ENCODE results near the gene KRTAP10-8. TPM values are rescaled to one million over a fixed set of nuclear protein-coding genes. Genes with fewer than 3 reads are reported as not detected.
"Not testable (repeated sequence)": the region's sequence is repeated elsewhere in the genome, so short reads cannot be mapped to it uniquely, and the experiment has no call there.

The KRTAP10-8 gene, protein sequence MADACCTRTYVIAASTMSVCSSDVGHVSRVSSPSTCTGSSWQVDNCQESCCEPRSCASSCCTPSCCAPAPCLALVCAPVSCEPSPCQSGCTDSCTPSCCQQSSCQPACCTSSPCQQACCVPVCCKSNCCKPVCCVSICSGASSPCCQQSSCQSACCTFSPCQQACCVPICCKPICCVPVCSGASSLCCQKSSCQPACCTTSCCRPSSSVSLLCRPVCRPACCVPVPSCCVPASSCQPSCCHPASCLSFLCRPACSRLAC
- not detected for total RNA-seq

DNA sequence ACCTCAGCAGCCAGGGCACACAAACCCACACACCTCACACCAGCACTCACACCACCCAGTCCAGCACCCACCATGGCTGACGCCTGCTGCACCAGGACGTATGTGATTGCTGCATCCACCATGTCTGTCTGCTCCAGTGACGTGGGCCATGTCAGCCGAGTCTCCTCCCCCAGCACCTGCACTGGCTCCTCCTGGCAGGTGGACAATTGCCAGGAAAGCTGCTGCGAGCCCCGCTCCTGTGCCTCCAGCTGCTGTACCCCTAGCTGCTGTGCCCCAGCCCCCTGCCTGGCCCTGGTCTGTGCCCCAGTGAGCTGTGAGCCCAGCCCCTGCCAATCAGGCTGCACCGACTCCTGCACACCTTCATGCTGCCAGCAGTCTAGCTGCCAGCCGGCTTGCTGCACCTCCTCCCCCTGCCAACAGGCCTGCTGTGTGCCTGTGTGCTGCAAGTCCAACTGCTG, at the start of gene KRTAP10-8:
KRTAP10-8 (plus strand) TSS at position 51 of the 458 bp plus-strand sequence; CDS start at position 73, 22 bp downstream.
- H3K4me1 ChIP-seq (ENCODE audit: insufficient read depth, low read length): peaks cover 3% of the 10 kb centered on the region
- no peak within 1 kb of the TSS for H3K4me3 ChIP-seq (ENCODE audit: low read length)
- no peaks in the 10 kb centered on the region for H3K9me3 ChIP-seq (ENCODE audit: low read depth, low read length)
- H3K27me3 ChIP-seq (ENCODE audit: insufficient read depth, low read length): no peaks in the 10 kb centered on the region

DNA sequence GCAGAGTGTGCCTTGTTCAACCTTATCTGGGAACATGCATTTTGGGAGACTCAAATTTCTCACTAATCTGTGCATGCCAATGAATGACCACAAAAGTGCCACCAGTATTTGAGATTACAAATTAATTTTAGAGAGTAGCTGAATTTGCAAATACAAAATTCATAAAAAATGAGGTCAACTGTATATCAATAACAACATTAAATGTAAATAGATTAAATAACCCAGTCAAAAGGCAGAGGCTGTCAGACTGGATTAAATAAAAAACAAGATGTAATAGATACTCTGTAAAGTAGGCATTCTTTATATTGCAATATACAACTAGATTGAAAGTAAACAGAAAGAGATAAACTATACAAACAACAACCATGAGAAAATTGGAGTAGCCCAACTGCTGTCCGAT, 47.8 kb upstream of the KRTAP10-8 start:
- peaks cover 4% of the 10 kb centered on the region for H3K4me1 ChIP-seq (ENCODE audit: insufficient read depth, low read length)
- H3K4me3 ChIP-seq (ENCODE audit: low read length): no peak overlapping the region
- no peaks in the 10 kb centered on the region for H3K27me3 ChIP-seq (ENCODE audit: insufficient read depth, low read length)
- peaks cover 5% of the 10 kb centered on the region for H3K9me3 ChIP-seq (ENCODE audit: low read depth, low read length)

DNA sequence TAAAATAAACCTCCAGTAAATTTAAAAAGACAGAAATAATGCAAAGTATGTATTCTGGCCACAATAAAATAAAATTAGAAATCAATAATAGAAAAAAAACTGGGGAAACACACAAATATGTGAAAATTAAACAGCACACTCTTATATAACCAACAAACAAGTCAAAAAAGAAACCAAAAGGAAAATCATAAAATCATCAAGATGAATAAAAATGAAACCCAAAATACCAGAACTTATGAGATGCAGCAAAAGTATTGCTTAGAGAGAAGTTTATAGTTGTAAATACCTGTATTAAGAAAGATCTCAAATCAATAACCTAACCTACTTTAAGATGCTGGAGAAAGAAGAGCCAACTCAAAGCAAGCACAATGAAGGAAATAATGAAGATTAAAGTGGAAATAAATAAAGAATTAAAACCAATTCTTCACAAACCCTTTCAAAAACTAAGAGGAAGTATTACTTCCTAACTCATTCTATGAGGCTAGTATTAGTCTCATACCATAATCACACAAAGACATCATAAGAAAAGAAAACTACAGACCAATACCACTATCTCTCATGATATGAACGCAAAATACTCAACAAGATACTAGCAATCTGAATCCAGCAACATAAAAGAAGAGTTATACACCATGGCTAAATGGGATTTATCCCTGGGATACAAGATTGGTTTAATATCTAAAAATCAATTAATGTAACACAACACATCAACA, 46.8 kb upstream of the KRTAP10-8 start:
- Histone ChIP-seq H3K9me3 (ENCODE audit: low read depth, low read length) (peaks cover 5% of the 10 kb centered on the region), H3K4me1 (ENCODE audit: insufficient read depth, low read length) (peaks cover 4% of the 10 kb centered on the region), H3K27me3 (ENCODE audit: insufficient read depth, low read length) (no peaks in the 10 kb centered on the region), H3K4me3 (ENCODE audit: low read length) (no peak overlapping the region)

DNA sequence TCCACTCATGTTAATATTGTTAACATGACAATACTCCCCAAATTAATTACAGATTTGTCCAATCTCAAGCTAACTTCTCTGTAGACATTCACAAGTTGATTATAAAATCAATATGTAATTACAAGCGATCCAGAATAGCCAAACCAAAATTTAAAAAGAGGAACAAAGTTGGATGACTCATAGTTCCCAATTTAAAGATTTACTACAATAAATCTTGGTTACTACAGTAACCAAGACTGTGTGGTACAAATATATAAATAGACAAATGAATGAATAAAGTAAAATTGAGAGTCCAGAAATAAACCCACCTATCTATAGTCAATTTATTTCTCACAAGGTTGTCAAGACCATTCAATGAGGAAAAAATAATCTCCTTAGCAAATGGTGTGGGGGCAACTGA, 45.5 kb upstream of the KRTAP10-8 start:
- no peak overlapping the region for H3K4me3 ChIP-seq (ENCODE audit: low read length)
- no peaks in the 10 kb centered on the region for H3K27me3 ChIP-seq (ENCODE audit: insufficient read depth, low read length)
- peaks cover 5% of the 10 kb centered on the region for H3K9me3 ChIP-seq (ENCODE audit: low read depth, low read length)
- peaks cover 4% of the 10 kb centered on the region for H3K4me1 ChIP-seq (ENCODE audit: insufficient read depth, low read length)

DNA sequence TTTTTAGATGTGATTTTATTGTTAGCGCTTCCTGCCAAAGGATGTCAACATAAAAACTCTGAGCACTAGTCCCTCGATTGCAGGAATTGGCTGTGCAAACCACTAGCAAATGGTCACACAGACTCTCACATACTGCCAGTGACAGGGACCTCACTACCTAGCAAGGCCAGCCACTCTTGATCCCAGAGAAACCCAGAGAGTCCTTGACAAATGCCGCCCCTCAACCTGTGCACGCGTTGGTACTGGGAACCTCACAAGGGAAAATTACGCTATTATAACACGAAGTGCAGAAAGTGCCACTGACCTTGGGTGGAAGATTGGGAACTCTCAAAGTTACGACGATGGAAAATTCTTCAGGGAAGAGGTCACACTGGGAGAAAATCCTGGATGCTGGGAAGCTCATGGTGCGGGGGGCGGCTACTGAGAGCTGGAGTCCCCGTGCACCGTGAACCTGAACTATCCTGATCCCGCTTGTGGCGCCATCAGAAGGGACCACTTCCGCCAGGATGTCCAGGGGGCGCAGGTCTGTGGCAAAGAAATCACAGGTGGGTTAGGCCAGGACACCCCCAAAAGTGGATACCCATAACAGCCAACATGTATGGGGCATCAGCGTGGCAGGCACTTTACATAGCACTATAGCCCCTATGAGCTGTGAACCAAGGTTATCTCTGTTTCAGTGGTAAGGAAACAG, 44.3 kb upstream of the KRTAP10-8 start:
- peaks cover 4% of the 10 kb centered on the region for H3K4me1 ChIP-seq (ENCODE audit: insufficient read depth, low read length)
- H3K27me3 ChIP-seq (ENCODE audit: insufficient read depth, low read length): no peaks in the 10 kb centered on the region
- H3K9me3 ChIP-seq (ENCODE audit: low read depth, low read length): peaks cover 2% of the 10 kb centered on the region
- H3K4me3 ChIP-seq (ENCODE audit: low read length): no peak overlapping the region

DNA sequence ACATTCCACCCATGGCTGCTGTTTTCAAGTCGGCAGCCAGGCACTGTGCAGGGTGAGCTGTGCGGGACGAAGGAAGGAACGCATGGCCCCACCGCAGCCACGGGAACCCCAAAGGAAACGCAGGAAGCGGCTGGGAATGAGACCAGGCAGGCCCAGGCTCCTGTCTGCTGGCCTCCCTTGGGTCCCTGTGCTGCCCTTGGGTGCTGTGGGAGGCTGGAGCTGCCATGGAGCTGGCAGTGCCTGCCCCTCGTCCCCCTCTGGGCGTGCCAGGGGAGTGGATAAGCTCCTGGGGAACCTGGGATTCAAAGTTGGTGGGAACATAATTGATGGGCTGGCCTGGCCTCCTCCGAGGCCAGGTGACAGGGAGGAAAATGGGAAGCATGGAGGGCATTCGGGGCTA, 43.6 kb upstream of the KRTAP10-8 start:
- peaks cover 4% of the 10 kb centered on the region for H3K4me1 ChIP-seq (ENCODE audit: insufficient read depth, low read length)
- no peak overlapping the region for H3K4me3 ChIP-seq (ENCODE audit: low read length)
- no peaks in the 10 kb centered on the region for H3K27me3 ChIP-seq (ENCODE audit: insufficient read depth, low read length)
- no peaks in the 10 kb centered on the region for H3K9me3 ChIP-seq (ENCODE audit: low read depth, low read length)

DNA sequence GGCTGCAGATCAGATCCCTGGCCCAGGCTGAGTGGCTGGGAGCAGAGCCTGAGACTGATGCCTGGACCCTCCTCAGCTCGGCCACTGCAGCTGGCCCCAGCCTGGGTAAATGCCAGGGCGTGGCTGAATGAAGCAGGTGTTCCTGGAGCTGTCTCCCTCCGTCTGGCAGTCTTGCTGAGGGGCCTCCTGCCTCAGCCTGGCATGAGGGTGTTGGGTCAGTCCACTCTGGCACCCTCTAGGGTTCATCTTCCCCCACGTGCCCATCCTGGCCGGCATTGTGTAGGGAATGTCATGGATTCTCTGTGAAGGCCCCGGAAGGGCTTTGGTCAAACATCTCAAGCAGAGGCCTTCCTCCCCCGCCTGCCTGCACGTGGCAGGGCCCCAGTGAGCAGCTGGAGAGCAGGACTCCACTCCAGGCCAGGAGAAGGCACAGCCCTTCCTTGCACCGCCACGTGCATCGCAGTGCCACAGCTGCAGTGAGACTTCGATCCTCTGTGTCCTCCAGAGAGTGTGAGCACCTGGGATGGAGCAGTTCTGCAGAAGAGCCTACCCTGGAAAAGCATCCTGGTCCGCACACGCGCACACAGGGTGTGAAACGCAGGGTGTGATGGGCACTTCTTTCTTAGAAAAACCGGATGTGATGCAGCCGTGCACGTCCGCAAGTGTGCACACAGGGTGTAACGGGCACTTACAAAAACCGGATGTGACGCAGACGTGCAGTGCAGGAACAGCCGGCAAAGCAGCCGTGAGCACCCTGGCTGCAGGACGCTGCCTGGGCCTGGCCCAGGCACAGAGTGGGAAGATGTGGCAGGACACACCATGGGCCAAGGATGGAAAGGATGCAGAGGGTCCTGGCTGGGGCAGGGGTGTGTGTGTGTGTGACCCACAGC, 43.0 kb upstream of the KRTAP10-8 start:
- H3K4me3 ChIP-seq (ENCODE audit: low read length): no peak overlapping the region
- H3K9me3 ChIP-seq (ENCODE audit: low read depth, low read length): no peaks in the 10 kb centered on the region
- peaks cover 4% of the 10 kb centered on the region for H3K4me1 ChIP-seq (ENCODE audit: insufficient read depth, low read length)
- no peaks in the 10 kb centered on the region for H3K27me3 ChIP-seq (ENCODE audit: insufficient read depth, low read length)

DNA sequence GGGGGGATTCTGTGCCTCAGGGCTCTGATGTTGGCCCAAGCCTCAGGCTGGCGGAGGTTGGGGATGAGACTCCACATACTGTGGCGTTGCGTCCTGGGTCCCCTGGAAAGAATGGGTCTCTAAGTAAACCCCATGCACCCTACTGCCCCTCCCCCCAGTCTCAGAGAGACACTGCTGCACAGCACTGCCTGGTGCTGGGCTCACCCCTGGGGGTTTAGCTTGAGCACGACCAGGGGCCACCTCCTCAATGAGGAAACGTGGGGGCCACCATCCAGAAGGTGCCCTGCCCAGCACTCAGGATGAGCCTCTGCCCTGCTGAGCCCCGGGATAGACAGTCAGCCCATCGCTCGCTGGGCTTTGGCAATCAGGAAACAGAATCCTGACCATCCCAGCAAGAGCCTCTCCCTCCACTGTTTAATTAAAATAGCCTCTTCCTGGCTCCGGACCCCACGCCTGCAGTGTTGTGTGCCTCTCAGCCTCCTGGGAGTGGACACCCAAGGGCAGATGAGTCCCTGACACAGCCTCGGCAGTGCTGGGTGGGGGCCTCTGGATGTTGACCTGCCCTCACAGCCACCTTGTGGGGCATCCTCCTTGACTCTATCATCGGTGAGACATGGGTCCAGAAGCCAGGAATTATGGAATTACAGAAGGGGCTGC, 41.9 kb upstream of the KRTAP10-8 start:
- Histone ChIP-seq H3K27me3 (ENCODE audit: insufficient read depth, low read length) (no peaks in the 10 kb centered on the region), H3K4me1 (ENCODE audit: insufficient read depth, low read length) (peaks cover 4% of the 10 kb centered on the region), H3K9me3 (ENCODE audit: low read depth, low read length) (no peaks in the 10 kb centered on the region), H3K4me3 (ENCODE audit: low read length) (no peak overlapping the region)

DNA sequence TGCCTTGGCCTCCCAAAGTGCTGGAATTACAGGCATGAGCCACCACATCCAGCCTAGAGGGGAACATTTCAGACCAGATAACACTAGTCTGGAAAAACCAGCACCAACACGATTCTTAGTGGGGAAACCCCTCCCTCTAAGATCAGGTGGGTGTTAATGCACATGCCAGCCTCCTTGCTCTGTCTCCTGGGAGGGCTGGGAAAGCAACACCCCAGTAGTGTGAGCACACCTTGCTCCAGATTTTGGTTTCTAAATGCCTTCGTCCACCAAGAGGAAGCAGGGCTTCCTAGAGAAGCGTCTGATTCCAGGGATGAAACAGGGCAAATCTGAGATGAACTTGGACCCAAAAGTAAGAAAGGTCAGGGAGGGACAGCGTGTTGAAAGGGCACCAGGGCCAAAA, 40.6 kb upstream of the KRTAP10-8 start:
- Histone ChIP-seq H3K4me1 (ENCODE audit: insufficient read depth, low read length) (no peaks in the 10 kb centered on the region), H3K4me3 (ENCODE audit: low read length) (no peak overlapping the region), H3K9me3 (ENCODE audit: low read depth, low read length) (no peaks in the 10 kb centered on the region), H3K27me3 (ENCODE audit: insufficient read depth, low read length) (no peaks in the 10 kb centered on the region)

DNA sequence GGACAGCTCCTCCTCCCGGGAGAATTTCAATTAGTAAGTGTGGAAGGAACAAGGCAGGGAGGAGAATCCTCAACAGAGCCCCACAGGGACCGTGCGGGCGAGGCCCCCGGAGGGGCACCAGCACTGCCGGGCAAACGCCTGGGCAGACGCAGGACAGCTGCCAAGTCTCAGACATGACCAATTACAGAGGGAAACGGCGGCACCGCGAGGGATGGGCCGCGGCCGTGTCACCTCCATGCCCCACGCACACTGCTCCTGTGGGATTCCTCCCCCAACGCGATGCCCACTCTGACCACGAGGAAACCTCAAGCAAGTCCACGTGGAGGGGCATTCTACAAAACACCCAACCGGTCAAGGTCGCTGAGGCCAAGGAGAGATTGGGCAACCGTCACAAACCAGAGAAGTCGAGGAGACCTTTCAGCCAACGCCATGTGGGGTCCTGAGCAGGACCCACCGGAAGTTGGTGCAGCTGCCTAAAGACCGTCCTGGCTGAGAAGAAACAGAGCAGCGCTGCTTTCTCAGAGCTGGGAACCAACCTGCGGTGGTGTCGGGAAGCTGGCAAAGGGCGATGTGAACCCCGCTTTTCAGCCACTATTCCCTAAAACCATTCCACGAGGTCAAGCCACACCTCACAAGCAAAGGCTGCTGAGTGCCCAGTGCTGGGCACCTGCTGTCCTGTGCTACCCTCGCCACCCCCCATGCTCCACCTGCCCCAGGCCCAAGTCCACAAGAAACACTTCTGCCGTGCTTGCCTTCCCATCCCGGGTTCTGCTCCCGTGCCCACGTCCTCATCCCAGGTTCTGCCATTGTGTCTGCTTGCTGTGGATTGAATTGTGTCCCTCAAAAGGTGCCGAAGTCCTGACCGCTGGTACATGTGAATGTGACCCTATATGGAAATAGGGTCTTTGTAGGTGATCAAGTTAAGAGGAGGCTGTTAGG, 39.8 kb upstream of the KRTAP10-8 start:
- Histone ChIP-seq H3K4me3 (ENCODE audit: low read length) (no peak overlapping the region), H3K9me3 (ENCODE audit: low read depth, low read length) (no peaks in the 10 kb centered on the region), H3K4me1 (ENCODE audit: insufficient read depth, low read length) (no peaks in the 10 kb centered on the region), H3K27me3 (ENCODE audit: insufficient read depth, low read length) (no peaks in the 10 kb centered on the region)

DNA sequence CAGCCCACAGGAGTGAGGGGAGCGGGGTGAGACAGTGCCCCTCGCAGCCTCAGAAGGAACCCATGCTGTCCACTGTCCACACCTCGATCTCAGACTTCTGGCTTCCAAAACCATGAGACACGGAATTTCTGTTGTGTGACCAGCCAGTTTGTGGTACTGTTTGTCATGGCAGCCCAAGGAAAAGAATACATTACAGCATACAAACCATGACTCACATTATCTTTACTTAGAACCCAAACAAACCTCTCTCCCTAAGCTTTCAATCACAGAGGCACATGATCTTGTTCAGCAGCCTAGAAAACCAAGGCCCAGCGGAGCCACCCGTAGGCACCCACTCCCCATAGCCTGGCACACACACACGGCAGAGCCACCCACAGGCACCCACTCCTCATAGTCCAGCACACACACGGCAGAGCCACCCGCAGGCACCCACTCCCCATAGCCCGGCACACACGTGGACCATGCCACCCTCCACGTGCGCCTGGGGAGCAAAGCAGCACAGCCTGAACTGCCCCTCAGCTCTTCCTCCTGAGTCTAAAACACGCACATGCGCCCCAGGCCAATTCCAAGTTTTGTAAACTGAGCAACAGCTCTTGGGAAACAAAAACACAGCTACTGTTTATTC, 38.8 kb upstream of the KRTAP10-8 start:
- no peak overlapping the region for H3K4me3 ChIP-seq (ENCODE audit: low read length)
- H3K9me3 ChIP-seq (ENCODE audit: low read depth, low read length): no peaks in the 10 kb centered on the region
- no peaks in the 10 kb centered on the region for H3K27me3 ChIP-seq (ENCODE audit: insufficient read depth, low read length)
- no peaks in the 10 kb centered on the region for H3K4me1 ChIP-seq (ENCODE audit: insufficient read depth, low read length)

DNA sequence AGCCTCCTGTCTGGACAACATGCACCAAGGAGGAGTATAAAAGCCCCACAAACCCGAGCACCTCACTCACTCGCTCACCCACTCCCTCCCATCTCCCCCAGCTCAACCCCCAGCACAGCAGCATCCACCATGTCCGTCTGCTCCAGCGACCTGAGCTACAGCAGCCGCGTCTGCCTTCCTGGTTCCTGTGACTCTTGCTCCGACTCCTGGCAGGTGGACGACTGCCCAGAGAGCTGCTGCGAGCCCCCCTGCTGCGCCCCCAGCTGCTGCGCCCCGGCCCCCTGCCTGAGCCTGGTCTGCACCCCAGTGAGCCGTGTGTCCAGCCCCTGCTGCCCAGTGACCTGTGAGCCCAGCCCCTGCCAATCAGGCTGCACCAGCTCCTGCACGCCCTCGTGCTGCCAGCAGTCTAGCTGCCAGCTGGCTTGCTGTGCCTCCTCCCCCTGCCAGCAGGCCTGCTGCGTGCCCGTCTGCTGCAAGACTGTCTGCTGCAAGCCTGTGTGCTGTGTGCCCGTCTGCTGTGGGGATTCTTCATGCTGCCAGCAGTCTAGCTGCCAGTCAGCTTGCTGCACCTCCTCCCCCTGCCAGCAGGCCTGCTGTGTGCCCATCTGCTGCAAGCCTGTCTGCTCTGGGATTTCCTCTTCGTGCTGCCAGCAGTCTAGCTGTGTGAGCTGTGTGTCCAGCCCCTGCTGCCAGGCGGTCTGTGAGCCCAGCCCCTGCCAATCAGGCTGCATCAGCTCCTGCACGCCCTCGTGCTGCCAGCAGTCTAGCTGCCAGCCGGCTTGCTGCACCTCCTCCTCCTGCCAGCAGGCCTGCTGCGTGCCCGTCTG, 38.0 kb upstream of the KRTAP10-8 start, which contains the start of gene KRTAP10-4:
KRTAP10-4 (plus strand) TSS at position 100 of the 827 bp plus-strand sequence; CDS start at position 130, 30 bp downstream.
- H3K9me3 ChIP-seq (ENCODE audit: low read depth, low read length); H3K4me1 ChIP-seq (ENCODE audit: insufficient read depth, low read length); H3K27me3 ChIP-seq (ENCODE audit: insufficient read depth, low read length); H3K4me3 ChIP-seq (ENCODE audit: low read length): not testable (repeated sequence)

All from mononuclear cell (primary cell).